GM19043 (cell line): Measurements from ENCODE around the gene TSR3.

Experiments
- ATAC-seq: cut with Tn5 transposase; IDR thresholded peaks from one replicate; pipeline ENCODE4 v1.9.1; 2021; ENCODE audit warnings: low read depth; ENCODE audit not compliant: unreplicated experiment

Gene TSR3

GRCh38 chr16:1378087-1378803, 26.6 kb upstream of the TSR3 start:
- no peak for ATAC-seq

- ATAC-seq: no peak
Measured at GRCh38 chr16:1377406-1378010, 25.8 kb upstream of the TSR3 start.

GRCh38 chr16:1375741-1376410, 24.2 kb upstream of the TSR3 start:
- no peak for ATAC-seq

GRCh38 chr16:1375298-1375640, 23.6 kb upstream of the TSR3 start:
- no peak for ATAC-seq

GRCh38 chr16:1374418-1375297, 23.0 kb upstream of the TSR3 start:
- ATAC-seq: no peak

DNA sequence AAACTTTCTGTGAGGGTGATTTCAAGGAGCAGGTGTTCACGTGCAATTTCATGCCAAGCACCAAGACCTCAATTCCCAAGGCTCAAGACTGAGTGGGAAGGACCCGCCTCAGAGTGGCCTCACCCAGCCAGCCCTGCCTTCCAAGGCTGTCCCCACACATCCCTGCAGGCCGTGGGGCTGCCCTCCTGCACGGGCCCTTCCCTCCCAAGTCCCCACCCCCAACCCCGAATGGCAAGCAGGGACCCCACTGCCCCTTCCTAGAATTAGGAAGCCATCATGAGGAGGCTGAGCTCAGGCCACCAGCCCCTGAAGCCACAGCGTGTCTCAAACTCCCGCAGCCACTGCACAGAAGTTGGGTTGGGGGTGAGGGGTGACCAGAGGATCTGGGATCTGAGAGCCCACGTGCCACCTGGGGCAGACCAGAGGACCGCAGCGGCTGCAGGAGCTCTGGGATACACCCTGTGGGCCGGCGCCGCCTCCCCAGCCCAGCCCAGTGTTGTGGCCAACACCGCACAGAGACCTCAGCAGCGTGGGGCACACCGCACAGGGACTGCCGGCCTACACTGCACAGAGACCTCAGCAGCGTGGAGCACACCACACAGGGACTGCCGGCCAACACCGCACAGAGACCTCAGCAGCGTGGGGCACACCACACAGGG, 20.7 kb upstream of the TSR3 start:
- ATAC-seq: no peak

GRCh38 chr16:1371054-1371978, 19.6 kb upstream of the TSR3 start:
- no peak for ATAC-seq

- no peak for ATAC-seq
Measured at GRCh38 chr16:1367486-1368174, 16.0 kb upstream of the TSR3 start.

- ATAC-seq: no peak
Measured at GRCh38 chr16:1366712-1367299, 15.1 kb upstream of the TSR3 start.

DNA sequence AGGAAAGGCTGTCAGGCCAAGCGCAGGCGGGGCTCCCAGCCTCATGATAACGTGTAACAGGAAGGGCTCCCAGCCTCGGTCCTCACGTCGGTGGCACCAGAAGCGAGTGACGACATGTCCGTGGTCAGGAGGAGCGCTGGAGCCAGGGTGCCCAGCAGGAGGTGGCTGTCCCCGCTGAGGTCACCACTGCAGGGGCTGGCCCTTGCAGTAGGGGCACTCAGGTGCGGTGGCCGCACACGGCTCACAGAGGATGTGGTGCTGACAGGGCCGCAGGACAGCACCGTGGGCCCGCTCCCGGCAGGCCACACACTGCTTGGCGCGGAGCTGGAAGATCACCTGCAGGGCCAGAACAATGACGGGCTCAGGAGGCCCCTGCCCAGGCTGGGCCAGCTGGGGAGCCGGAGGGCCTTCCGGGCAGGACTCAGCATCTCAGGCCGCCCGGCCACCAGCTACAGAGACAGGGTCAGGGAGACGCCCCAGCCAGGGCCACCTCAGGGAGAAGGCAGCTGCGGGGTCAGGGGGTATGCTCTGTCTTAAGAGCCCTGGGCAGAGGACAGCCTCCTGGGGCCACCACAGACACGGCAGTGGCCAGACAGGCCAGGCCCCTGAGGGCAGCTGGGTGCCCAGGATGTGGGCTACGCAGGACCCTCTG, 14.5 kb upstream of the TSR3 start:
- ATAC-seq: no peak

- ATAC-seq: no peak
Measured at GRCh38 chr16:1364510-1364909, 12.8 kb upstream of the TSR3 start.

- no peak for ATAC-seq
Measured at GRCh38 chr16:1363501-1364041, 11.9 kb upstream of the TSR3 start.

GRCh38 chr16:1362807-1363206, 11.1 kb upstream of the TSR3 start:
- ATAC-seq: no peak

DNA sequence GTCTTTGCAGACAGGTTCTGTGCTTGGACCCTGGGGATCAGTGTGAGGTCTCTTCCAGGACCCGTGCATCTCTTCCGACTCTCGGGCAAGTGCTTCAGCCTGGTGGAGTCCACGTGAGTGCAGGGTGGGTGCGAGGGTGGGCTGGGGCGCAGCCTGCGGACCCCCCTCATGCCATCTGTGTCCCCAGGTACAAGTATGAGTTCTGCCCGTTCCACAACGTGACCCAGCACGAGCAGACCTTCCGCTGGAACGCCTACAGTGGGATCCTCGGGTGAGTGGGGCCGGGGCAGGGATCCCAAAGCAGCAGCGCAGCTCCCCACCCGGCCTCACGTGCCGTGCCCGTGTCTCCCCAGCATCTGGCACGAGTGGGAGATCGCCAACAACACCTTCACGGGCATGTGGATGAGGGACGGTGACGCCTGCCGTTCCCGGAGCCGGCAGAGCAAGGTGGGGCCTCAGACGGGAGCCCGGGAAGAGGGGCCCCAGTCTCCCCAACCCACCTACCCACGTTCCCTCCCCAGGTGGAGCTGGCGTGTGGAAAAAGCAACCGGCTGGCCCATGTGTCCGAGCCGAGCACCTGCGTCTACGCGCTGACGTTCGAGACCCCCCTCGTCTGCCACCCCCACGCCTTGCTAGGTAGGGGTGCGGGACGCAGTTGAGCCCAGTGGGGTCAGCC, 10.1 kb upstream of the TSR3 start:
- no peak for ATAC-seq

DNA sequence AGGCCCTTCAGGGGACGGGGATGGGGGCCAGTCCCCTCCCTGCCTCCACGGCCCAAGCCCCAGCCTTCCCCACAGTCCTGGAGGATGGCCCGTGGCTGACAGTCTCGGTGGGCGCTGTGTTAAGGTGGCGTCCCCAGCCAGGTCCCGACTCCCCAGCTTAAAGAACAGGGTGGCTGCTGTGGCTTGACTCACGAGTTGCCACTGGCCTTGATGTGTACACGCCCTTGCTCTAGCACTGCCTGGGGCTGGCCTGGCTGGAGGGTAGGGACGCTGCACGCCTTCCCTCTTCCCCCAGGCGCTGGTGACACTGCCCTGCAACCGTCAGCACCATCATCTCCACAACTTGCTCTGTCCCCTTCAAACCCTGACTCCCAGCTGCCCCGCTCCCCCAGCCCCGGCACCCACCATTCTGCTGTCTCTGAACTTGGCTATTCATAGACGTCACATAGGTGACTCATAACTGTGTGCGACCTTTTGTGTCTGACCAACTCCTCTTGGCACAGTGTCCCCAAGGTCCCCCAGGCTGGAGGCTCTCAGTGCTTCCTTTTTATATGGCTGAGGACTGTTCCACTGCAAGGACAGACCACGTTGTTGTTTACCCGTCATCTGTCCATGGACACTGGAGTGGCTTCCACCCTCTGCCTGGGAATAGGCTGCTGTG, 6.4 kb upstream of the TSR3 start:
- ATAC-seq: no peak

GRCh38 chr16:1356061-1356900, 4.6 kb upstream of the TSR3 start:
- ATAC-seq: no peak
